Gastrocnemius medialis (tissue), 4 donors: ENCODE results near the gene FKBP1A. TPM values are rescaled to one million over a fixed set of nuclear protein-coding genes. Genes with fewer than 3 reads are reported as not detected.

Experiments used
- ATAC-seq, 2 donors: fragments of 150-250 bp; one replicate each; pipeline ENCODE4 v1.9.1; 2016
- DNase-seq, 2 donors: peaks; one replicate each; pipeline ENCODE4 v3.0.0-alpha.2; 2019
- H3K27ac ChIP-seq, 4 donors: fragments of 200-600 bp; sonication (generic); 1 replicate in 1 of 4; 2 replicates in 3 of 4; pipeline ENCODE4 v1.5.1; 2016 to 2018; ENCODE audit warnings: mild to moderate bottlenecking in 2 of 4, moderate library complexity in 1 of 4
- H3K27me3 ChIP-seq, 3 donors: fragments of 200-600 bp; sonication (generic) in 2 of 3; 1 replicate in 1 of 3; 2 replicates in 2 of 3; pipeline versions ENCODE4 v1.5.1 to v1.6.0; 2016 to 2019; ENCODE audit warnings: mild to moderate bottlenecking in 1 of 3, moderate library complexity in 1 of 3
- H3K36me3 ChIP-seq, 2 donors: fragments of 200-600 bp; sonication (generic) in 1 of 2; one replicate each; pipeline ENCODE4 v1.5.1; 2017 to 2018
- H3K4me1 ChIP-seq, 2 donors: fragments of 200-600 bp; sonication (generic) in 1 of 2; one replicate each; pipeline ENCODE4 v1.5.1; 2016 to 2017; ENCODE audit warnings: mild to moderate bottlenecking in 2 of 2
- H3K4me3 ChIP-seq, 4 donors: fragments of 200-600 bp; sonication (generic) in 3 of 4; 1 replicate in 1 of 4; 2 replicates in 3 of 4; pipeline ENCODE4 v1.5.1; 2016 to 2019; ENCODE audit warnings: mild to moderate bottlenecking in 2 of 4
- H3K9me3 ChIP-seq, 3 donors: fragments of 200-600 bp; sonication (generic) in 2 of 3; 1 replicate in 1 of 3; 2 replicates in 2 of 3; pipeline ENCODE4 v1.5.1; 2016 to 2019
- POLR2A ChIP-seq, 2 donors: fragments of 450-650 bp; IDR thresholded peaks; one replicate each; pipeline ENCODE4 v1.6.1; 2017; ENCODE audit warnings: antibody characterized with exemption in 2 of 2, mild to moderate bottlenecking in 2 of 2, moderate library complexity in 2 of 2
- in situ Hi-C, 4 donors: fragments of 200-750 bp; cut with MboI; loops; one replicate each; pipeline versions ENCODE4 v1.15.0 to v1.8.0; 2017; ENCODE audit warnings: low sequenced_read_pairs in 4 of 4
- intact Hi-C: fragments of 100-400 bp; cut with DNase I; formaldehyde crosslinking; loops from one replicate; pipeline ENCODE4 v1.15.1; 2023; ENCODE audit warnings: low total_unique reads
- total RNA-seq, 4 donors: library from RNA; depleted of rRNA; stranded (reverse); fragments of >200 nt; gene quantifications; one replicate each; pipeline versions ENCODE4 v1.1.0 to v1.2.3, GENCODE V29; 2016
- TF ChIP-seq, protein P1 (sequence below), 5 experiments: fragments of 450-650 bp in 3 of 5; fragments of 200-600 bp in 2 of 5; sonication (generic) in 2 of 5; IDR thresholded peaks in 4 of 5; conservative IDR thresholded peaks in 1 of 5; 1 replicate in 4 of 5; 2 replicates in 1 of 5; pipeline ENCODE4 v1.5.1; 2016 to 2019; ENCODE audit warnings: antibody characterized with exemption in 5 of 5, mild to moderate bottlenecking in 3 of 5, moderate library complexity in 3 of 5

FKBP1A gene
- total RNA-seq, 4 donors from 2014 or later = 27.7 to 89.4 (median 52.5) TPM

DNA sequence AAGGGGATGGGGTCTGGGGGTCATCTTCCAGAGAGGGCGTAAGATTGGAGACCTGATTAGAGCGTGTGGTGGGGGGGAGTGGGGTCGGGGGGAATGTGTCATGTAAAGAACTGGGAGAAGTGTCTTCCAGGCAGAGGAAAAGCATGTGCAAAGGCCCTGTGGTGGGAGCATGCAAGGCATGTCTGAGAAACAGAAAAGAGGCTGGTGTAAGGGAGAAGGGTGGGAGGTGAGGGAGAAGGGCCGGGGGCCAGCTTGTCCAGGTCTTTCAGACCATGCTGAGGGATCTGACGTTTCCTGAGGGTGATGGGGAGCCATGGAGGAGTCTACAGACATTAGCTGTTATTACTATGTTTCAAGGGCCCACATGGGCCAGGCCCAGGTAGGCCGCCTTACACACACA lies 30.4 kb upstream of the FKBP1A start:
- H3K36me3 ChIP-seq = no peaks in the 10 kb centered on the region
- intact Hi-C loops (no loop called here), in situ Hi-C loops (no loop called here)
- DNase-seq = no peak
- TF ChIP-seq, protein P1, sequence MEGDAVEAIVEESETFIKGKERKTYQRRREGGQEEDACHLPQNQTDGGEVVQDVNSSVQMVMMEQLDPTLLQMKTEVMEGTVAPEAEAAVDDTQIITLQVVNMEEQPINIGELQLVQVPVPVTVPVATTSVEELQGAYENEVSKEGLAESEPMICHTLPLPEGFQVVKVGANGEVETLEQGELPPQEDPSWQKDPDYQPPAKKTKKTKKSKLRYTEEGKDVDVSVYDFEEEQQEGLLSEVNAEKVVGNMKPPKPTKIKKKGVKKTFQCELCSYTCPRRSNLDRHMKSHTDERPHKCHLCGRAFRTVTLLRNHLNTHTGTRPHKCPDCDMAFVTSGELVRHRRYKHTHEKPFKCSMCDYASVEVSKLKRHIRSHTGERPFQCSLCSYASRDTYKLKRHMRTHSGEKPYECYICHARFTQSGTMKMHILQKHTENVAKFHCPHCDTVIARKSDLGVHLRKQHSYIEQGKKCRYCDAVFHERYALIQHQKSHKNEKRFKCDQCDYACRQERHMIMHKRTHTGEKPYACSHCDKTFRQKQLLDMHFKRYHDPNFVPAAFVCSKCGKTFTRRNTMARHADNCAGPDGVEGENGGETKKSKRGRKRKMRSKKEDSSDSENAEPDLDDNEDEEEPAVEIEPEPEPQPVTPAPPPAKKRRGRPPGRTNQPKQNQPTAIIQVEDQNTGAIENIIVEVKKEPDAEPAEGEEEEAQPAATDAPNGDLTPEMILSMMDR (IDR thresholded peaks at IDR 0.05 in 4 of 5, conservative IDR thresholded peaks at IDR 0.05 in 1 of 5) = no peak
- no peak for TF ChIP-seq POLR2A (IDR thresholded peaks at IDR 0.05)
- H3K9me3 ChIP-seq = peaks cover 0 to 7% (median 0%) of the 10 kb centered on the region in 3 donors
- no peak overlapping the region for H3K27ac ChIP-seq
- H3K27me3 ChIP-seq = no peaks in the 10 kb centered on the region
- no peak for ATAC-seq
- H3K4me1 ChIP-seq = no peaks in the 10 kb centered on the region
- H3K4me3 ChIP-seq = no peak overlapping the region

DNA sequence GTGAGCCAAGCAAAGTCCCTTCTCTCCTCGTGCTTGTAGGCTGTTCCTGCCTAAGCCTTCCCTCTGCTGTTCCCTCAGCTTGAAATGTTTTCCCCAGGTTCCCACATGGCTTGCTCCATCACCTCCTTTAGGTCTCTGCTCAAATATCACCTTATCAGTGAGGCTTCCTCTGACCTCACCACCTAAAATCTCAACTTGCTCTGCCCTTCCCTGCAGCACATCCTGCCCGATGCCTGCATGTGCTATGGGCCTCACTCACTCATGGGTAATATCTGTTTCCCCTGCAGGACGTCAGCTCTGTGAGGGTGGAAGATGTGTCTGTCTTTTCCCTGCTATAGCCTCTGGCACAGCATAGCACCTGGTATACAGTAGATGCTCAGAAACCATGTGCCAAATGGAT lies 29.9 kb upstream of the FKBP1A start:
- Histone ChIP-seq H3K36me3 (no peaks in the 10 kb centered on the region), H3K27me3 (no peaks in the 10 kb centered on the region), H3K27ac (no peak overlapping the region), H3K9me3 (peaks cover 0 to 7% (median 0%) of the 10 kb centered on the region in 3 donors), H3K4me3 (no peak overlapping the region), H3K4me1 (no peaks in the 10 kb centered on the region)
- in situ Hi-C loops (no loop called here), intact Hi-C loops (no loop called here)
- ATAC-seq = no peak
- TF ChIP-seq, protein P1 (IDR thresholded peaks at IDR 0.05 in 4 of 5, conservative IDR thresholded peaks at IDR 0.05 in 1 of 5) = no peak
- TF ChIP-seq POLR2A (IDR thresholded peaks at IDR 0.05) = no peak
- no peak for DNase-seq

DNA sequence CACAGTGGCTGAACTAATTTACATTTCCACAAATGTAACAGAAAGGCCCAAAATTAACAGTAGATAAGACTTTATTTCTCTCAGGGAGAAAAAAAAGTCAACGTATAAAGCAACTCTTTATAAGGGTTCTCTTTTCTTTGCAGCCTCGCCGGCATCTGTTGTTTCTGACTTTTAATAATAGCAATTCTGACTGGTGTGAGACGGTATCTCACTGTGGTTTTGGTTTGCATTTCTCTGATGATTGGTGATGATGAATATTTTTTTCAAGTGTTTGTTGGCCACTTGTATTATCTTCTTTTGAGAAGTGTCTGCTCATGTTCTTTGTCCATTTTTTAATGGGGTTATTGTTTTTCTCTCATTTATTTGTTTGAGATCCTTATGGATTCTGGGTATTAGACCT lies 27.2 kb upstream of the FKBP1A start:
- intact Hi-C loops (no loop called here), in situ Hi-C loops (no loop called here)
- Histone ChIP-seq H3K9me3 (peaks cover 0 to 7% (median 0%) of the 10 kb centered on the region in 3 donors), H3K27me3 (no peaks in the 10 kb centered on the region), H3K4me1 (no peaks in the 10 kb centered on the region), H3K36me3 (no peaks in the 10 kb centered on the region), H3K4me3 (no peak overlapping the region), H3K27ac (no peak overlapping the region)
- ATAC-seq (no peak), DNase-seq (no peak)
- TF ChIP-seq, protein P1 (IDR thresholded peaks at IDR 0.05 in 4 of 5, conservative IDR thresholded peaks at IDR 0.05 in 1 of 5) = no peak
- no peak for TF ChIP-seq POLR2A (IDR thresholded peaks at IDR 0.05)

DNA sequence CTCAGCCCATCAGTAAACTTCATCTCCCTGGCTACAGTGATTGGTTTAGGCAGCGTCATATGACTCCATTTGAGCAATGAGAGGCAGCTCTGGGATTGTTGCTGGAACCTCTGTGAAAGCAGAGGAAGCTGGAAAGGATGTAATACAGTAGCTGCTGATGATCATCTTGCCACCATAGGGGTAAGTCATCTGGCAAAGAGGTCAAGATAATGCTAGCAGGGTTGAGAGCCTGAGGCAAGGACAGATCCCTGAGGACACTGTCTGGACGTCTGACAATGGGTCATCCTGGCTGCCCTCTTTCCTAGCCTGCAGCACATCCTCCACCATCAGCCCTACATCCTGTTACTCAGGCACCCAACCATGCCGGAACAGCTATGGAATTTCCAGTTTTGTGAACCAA lies 25.5 kb upstream of the FKBP1A start:
- no peaks in the 10 kb centered on the region for H3K27me3 ChIP-seq
- TF ChIP-seq, protein P1 (IDR thresholded peaks at IDR 0.05 in 4 of 5, conservative IDR thresholded peaks at IDR 0.05 in 1 of 5) = no peak
- no peak for TF ChIP-seq POLR2A (IDR thresholded peaks at IDR 0.05)
- no peaks in the 10 kb centered on the region for H3K36me3 ChIP-seq
- H3K9me3 ChIP-seq = peaks cover 0 to 7% (median 0%) of the 10 kb centered on the region in 3 donors
- intact Hi-C loops (no loop called here), in situ Hi-C loops (no loop called here)
- DNase-seq (no peak), ATAC-seq (no peak)
- no peak overlapping the region for H3K4me3 ChIP-seq
- H3K4me1 ChIP-seq = no peaks in the 10 kb centered on the region
- no peak overlapping the region for H3K27ac ChIP-seq

DNA sequence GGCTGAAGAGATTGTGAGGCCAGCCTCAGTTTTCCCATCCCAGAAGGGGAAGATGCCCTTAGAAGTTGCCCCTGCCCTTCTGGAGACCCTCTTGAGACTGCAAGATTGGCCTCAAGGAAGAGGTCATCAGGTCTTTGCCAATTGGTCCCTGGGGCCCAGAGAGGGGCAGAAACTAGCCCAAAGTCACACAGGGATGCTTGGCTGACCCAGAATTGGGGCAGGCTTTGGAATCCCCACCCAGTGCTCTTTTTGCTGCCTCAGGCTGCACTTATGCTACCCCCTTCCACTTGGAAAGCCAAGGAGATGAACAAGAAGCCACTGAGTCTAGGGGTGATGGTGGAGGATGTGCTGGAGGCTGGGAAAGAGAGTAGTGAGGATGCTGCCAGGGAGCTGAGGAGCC lies 24.9 kb upstream of the FKBP1A start:
- in situ Hi-C loops (no loop called here), intact Hi-C loops (no loop called here)
- Histone ChIP-seq H3K36me3 (no peaks in the 10 kb centered on the region), H3K9me3 (peaks cover 0 to 7% (median 0%) of the 10 kb centered on the region in 3 donors), H3K4me1 (no peaks in the 10 kb centered on the region), H3K27me3 (no peaks in the 10 kb centered on the region), H3K4me3 (no peak overlapping the region), H3K27ac (no peak overlapping the region)
- TF ChIP-seq, protein P1 (IDR thresholded peaks at IDR 0.05 in 4 of 5, conservative IDR thresholded peaks at IDR 0.05 in 1 of 5) = no peak
- no peak for TF ChIP-seq POLR2A (IDR thresholded peaks at IDR 0.05)
- ATAC-seq (no peak), DNase-seq (no peak)
